MG63 (cell line): Measurements from ENCODE around the gene TNIK. TPM values are rescaled to one million over a fixed set of nuclear protein-coding genes. Genes with fewer than 3 reads are reported as not detected.

Experiments
- DNase-seq: peaks from one replicate; pipeline ENCODE4 v3.0.0-alpha.2; 2020
- H3K27me3 ChIP-seq: fragments of 250-450 bp; sonication (Bioruptor Pico); 2 replicates; pipeline ENCODE4 v1.5.1; 2020; ENCODE audit warnings: mild to moderate bottlenecking, moderate library complexity
- H3K36me3 ChIP-seq: fragments of 250-450 bp; sonication (Bioruptor Pico); 2 replicates; pipeline ENCODE4 v1.5.1; 2020; ENCODE audit warnings: mild to moderate bottlenecking, moderate library complexity
- H3K4me3 ChIP-seq: fragments of 250-450 bp; sonication (Bioruptor Pico); 2 replicates; pipeline ENCODE4 v1.5.1; 2020; ENCODE audit warnings: mild to moderate bottlenecking, moderate library complexity
- H3K9me3 ChIP-seq: fragments of 250-450 bp; sonication (Bioruptor Pico); 2 replicates; pipeline ENCODE4 v1.5.1; 2020; ENCODE audit warnings: mild to moderate bottlenecking, moderate library complexity
- total RNA-seq: library from RNA; depleted of rRNA; stranded (reverse); fragments of >200 nt; shearing (Covaris generic); gene quantifications from 2 replicates; pipeline ENCODE4 v1.2.3, GENCODE V29; 2014; ENCODE audit warnings: low replicate concordance

Gene TNIK
- total RNA-seq, 1 experiment from 2014 or later, result 0.07 TPM

- no peak for DNase-seq
- Histone ChIP-seq H3K9me3 (no peaks in the 10 kb centered on the region; the same call in 1 of the 2 replicates), H3K4me3 (no peak overlapping the region), H3K36me3 (no peaks in the 10 kb centered on the region), H3K27me3 (no peaks in the 10 kb centered on the region; the same call in 1 of the 2 replicates)
Measured at GRCh38 chr3:171334465-171334811, 125.8 kb downstream of the TNIK start.

- Histone ChIP-seq H3K4me3 (no peak overlapping the region), H3K36me3 (no peaks in the 10 kb centered on the region), H3K27me3 (no peaks in the 10 kb centered on the region; the same call in 1 of the 2 replicates), H3K9me3 (no peaks in the 10 kb centered on the region; the same call in 1 of the 2 replicates)
- no peak for DNase-seq
Measured at GRCh38 chr3:171333784-171334464, 126.3 kb downstream of the TNIK start.

- DNase-seq, result no peak
- peaks cover 4% of the 10 kb centered on the region for H3K27me3 ChIP-seq
- no peaks in the 10 kb centered on the region; the same call in 1 of the 2 replicates for H3K9me3 ChIP-seq
Measured at GRCh38 chr3:171330938-171331337, 129.3 kb downstream of the TNIK start.

GRCh38 chr3:171329746-171330145 is 130.5 kb downstream of the TNIK start:
- no peak overlapping the region for H3K4me3 ChIP-seq
- no peaks in the 10 kb centered on the region for H3K9me3 ChIP-seq
- no peak for DNase-seq
- H3K27me3 ChIP-seq, result peaks cover 4% of the 10 kb centered on the region
- no peaks in the 10 kb centered on the region for H3K36me3 ChIP-seq

More at GRCh38 chr3:171330938-171331337, 129.3 kb downstream of the TNIK start:
- Histone ChIP-seq H3K36me3 (no peaks in the 10 kb centered on the region), H3K4me3 (no peak overlapping the region)

GRCh38 chr3:171328419-171329082 is 131.7 kb downstream of the TNIK start:
- Histone ChIP-seq H3K4me3 (no peak overlapping the region), H3K27me3 (peaks cover 4% of the 10 kb centered on the region), H3K36me3 (no peaks in the 10 kb centered on the region), H3K9me3 (no peaks in the 10 kb centered on the region)
- no peak for DNase-seq

GRCh38 chr3:171327441-171328174 is 132.6 kb downstream of the TNIK start:
- Histone ChIP-seq H3K4me3 (no peak overlapping the region), H3K9me3 (no peaks in the 10 kb centered on the region), H3K27me3 (peaks cover 4% of the 10 kb centered on the region), H3K36me3 (no peaks in the 10 kb centered on the region)
- DNase-seq, result no peak

- no peaks in the 10 kb centered on the region for H3K36me3 ChIP-seq
- H3K4me3 ChIP-seq, result no peak overlapping the region
- no peak for DNase-seq
- peaks cover 4% of the 10 kb centered on the region for H3K27me3 ChIP-seq
- no peaks in the 10 kb centered on the region for H3K9me3 ChIP-seq
Measured at GRCh38 chr3:171326717-171327440, 133.3 kb downstream of the TNIK start.

GRCh38 chr3:171323938-171324536 is 136.2 kb downstream of the TNIK start:
- H3K9me3 ChIP-seq, result no peaks in the 10 kb centered on the region
- DNase-seq, result no peak
- H3K36me3 ChIP-seq, result no peaks in the 10 kb centered on the region
- H3K4me3 ChIP-seq, result no peak overlapping the region
- peaks cover 4% of the 10 kb centered on the region for H3K27me3 ChIP-seq

- no peaks in the 10 kb centered on the region for H3K9me3 ChIP-seq
- peaks cover 4% of the 10 kb centered on the region for H3K27me3 ChIP-seq
- DNase-seq, result no peak
- H3K4me3 ChIP-seq, result no peak overlapping the region
- no peaks in the 10 kb centered on the region for H3K36me3 ChIP-seq
Measured at GRCh38 chr3:171321559-171322360, 138.4 kb downstream of the TNIK start.

GRCh38 chr3:171320750-171321558 is 139.3 kb downstream of the TNIK start:
- no peaks in the 10 kb centered on the region for H3K36me3 ChIP-seq
- H3K9me3 ChIP-seq, result no peaks in the 10 kb centered on the region
- DNase-seq, result no peak
- H3K4me3 ChIP-seq, result no peak overlapping the region
- no peaks in the 10 kb centered on the region; the same call in 1 of the 2 replicates for H3K27me3 ChIP-seq

GRCh38 chr3:171317171-171317570 is 143.0 kb downstream of the TNIK start:
- Histone ChIP-seq H3K9me3 (no peaks in the 10 kb centered on the region), H3K36me3 (no peaks in the 10 kb centered on the region), H3K4me3 (no peak overlapping the region), H3K27me3 (no peaks in the 10 kb centered on the region; the same call in 1 of the 2 replicates)
- DNase-seq, result no peak

GRCh38 chr3:171315919-171316318 is 144.3 kb downstream of the TNIK start:
- no peak for DNase-seq
- Histone ChIP-seq H3K9me3 (no peaks in the 10 kb centered on the region), H3K4me3 (no peak overlapping the region), H3K27me3 (no peaks in the 10 kb centered on the region; the same call in 1 of the 2 replicates), H3K36me3 (no peaks in the 10 kb centered on the region)

- no peaks in the 10 kb centered on the region for H3K36me3 ChIP-seq
- DNase-seq, result no peak
- no peaks in the 10 kb centered on the region; the same call in 1 of the 2 replicates for H3K27me3 ChIP-seq
Measured at GRCh38 chr3:171315101-171315500, 145.1 kb downstream of the TNIK start.

GRCh38 chr3:171314341-171314740 is 145.9 kb downstream of the TNIK start:
- no peaks in the 10 kb centered on the region for H3K36me3 ChIP-seq
- no peak for DNase-seq
- no peak overlapping the region for H3K4me3 ChIP-seq
- no peaks in the 10 kb centered on the region for H3K27me3 ChIP-seq
- H3K9me3 ChIP-seq, result no peaks in the 10 kb centered on the region

More at GRCh38 chr3:171315101-171315500, 145.1 kb downstream of the TNIK start:
- H3K9me3 ChIP-seq, result no peaks in the 10 kb centered on the region
- no peak overlapping the region for H3K4me3 ChIP-seq

- no peaks in the 10 kb centered on the region for H3K27me3 ChIP-seq
- no peaks in the 10 kb centered on the region for H3K9me3 ChIP-seq
- no peak overlapping the region for H3K4me3 ChIP-seq
- H3K36me3 ChIP-seq, result no peaks in the 10 kb centered on the region
- no peak for DNase-seq
Measured at GRCh38 chr3:171313702-171314101, 146.5 kb downstream of the TNIK start.
